ENCODE results near the gene TRPV6. TPM values are rescaled to one million over a fixed set of nuclear protein-coding genes. Genes with fewer than 3 reads are reported as not detected.

Gene TRPV6
- total and polyA plus RNA-seq, 8 donors = 2.6 to 11.7 (median 7.7) TPM; not detected in 1

- intact Hi-C loops (cut with DNase I; ENCODE audit: low total_unique reads) = no loop called here
- Histone ChIP-seq H3K27me3 (no peaks in the 10 kb centered on the region), H3K9me3 (no peaks in the 10 kb centered on the region), H3K27ac (no peak overlapping the region), H3K4me3 (no peak overlapping the region), H3K4me1 (no peaks in the 10 kb centered on the region), H3K36me3 (peaks cover 4 to 49% (median 32%) of the 10 kb centered on the region in 4 donors)
- no peak for DNase-seq
- TF ChIP-seq CTCF (IDR thresholded peaks at IDR 0.05) = no peak
- no peak for TF ChIP-seq EP300 (IDR thresholded peaks at IDR 0.05)
- 51 to 66% (median 58%) methylated on average over 12 to 13 of the region's 13 CpGs for WGBS, 5 donors
Measured at GRCh38 chr7:142865766-142866165, 19.8 kb downstream of the TRPV6 start.

GRCh38 chr7:142864980-142865747, 20.4 kb downstream of the TRPV6 start:
- H3K27me3 ChIP-seq = no peaks in the 10 kb centered on the region
- peaks cover 4 to 44% (median 27%) of the 10 kb centered on the region in 4 donors for H3K36me3 ChIP-seq
- 74 to 80% (median 76%) methylated on average over 14 of the region's 14 CpGs for WGBS, 5 donors
- DNase-seq = no peak
- no peak overlapping the region for H3K4me3 ChIP-seq
- peaks cover 0 to 3% (median 0%) of the 10 kb centered on the region in 4 donors for H3K4me1 ChIP-seq
- H3K9me3 ChIP-seq = no peaks in the 10 kb centered on the region
- H3K27ac ChIP-seq = no peak overlapping the region
- no peak for TF ChIP-seq POLR2AphosphoS5 (IDR thresholded peaks at IDR 0.05)
- no peak for TF ChIP-seq CTCF (IDR thresholded peaks at IDR 0.05)
- intact Hi-C loops (cut with DNase I; ENCODE audit: low total_unique reads) = no loop called here

GRCh38 chr7:142863891-142864685, 21.5 kb downstream of the TRPV6 start:
- H3K9me3 ChIP-seq = no peaks in the 10 kb centered on the region
- DNase-seq = no peak
- WGBS, 5 donors = 91 to 95% (median 93%) methylated on average over 32 to 37 of the region's 37 CpGs
- peaks cover 0 to 13% (median 3%) of the 10 kb centered on the region in 4 donors for H3K4me1 ChIP-seq
- TF ChIP-seq POLR2A (IDR thresholded peaks at IDR 0.05) (no peak), EP300 (IDR thresholded peaks at IDR 0.05) (no peak), CTCF (IDR thresholded peaks at IDR 0.05) (no peak), POLR2AphosphoS5 (IDR thresholded peaks at IDR 0.05) (no peak)
- no peak overlapping the region for H3K4me3 ChIP-seq
- H3K27me3 ChIP-seq = no peaks in the 10 kb centered on the region
- no peak overlapping the region for H3K27ac ChIP-seq
- peaks cover 4 to 38% (median 25%) of the 10 kb centered on the region in 4 donors for H3K36me3 ChIP-seq
- intact Hi-C loops (cut with DNase I; ENCODE audit: low total_unique reads) = no loop called here

GRCh38 chr7:142862786-142863400, 22.7 kb downstream of the TRPV6 start:
- 77 to 89% (median 86%) methylated on average over 7 of the region's 7 CpGs for WGBS, 5 donors
- TF ChIP-seq POLR2AphosphoS5 (IDR thresholded peaks at IDR 0.05) (no peak), CTCF (IDR thresholded peaks at IDR 0.05) (no peak), POLR2A (IDR thresholded peaks at IDR 0.05) (no peak), EP300 (IDR thresholded peaks at IDR 0.05) (no peak)
- intact Hi-C loops (cut with DNase I; ENCODE audit: low total_unique reads) = no loop called here
- peaks cover 4 to 30% (median 25%) of the 10 kb centered on the region in 4 donors for H3K36me3 ChIP-seq
- no peaks in the 10 kb centered on the region for H3K9me3 ChIP-seq
- peaks cover 0 to 13% (median 3%) of the 10 kb centered on the region in 4 donors for H3K4me1 ChIP-seq
- H3K27ac ChIP-seq = no peak overlapping the region
- no peak for DNase-seq
- H3K4me3 ChIP-seq = no peak overlapping the region
- H3K27me3 ChIP-seq = no peaks in the 10 kb centered on the region
